Caco-2 (cell line): ENCODE data around the gene RAPGEF3. TPM values are rescaled to one million over a fixed set of nuclear protein-coding genes. Genes with fewer than 3 reads are reported as not detected.

Experiments
- BruUV-seq: library from RNA; stranded (reverse); fragments of 400-500 nt; replicated peaks from 2 replicates; lab custom pipeline; 2021; lab: Mats Ljungman, UMichigan
- CTCF ChIA-PET: fragments of 300-600 bp; sonication (Branson Sonifier 250); formaldehyde crosslinking; loops from one replicate; lab custom pipeline; 2022; ENCODE audit warnings: antibody characterized with exemption; lab: Charles Lee
- POLR2A ChIA-PET: fragments of 300-600 bp; sonication (Branson Sonifier 250); formaldehyde crosslinking; loops from one replicate; lab custom pipeline; 2022; ENCODE audit warnings: antibody characterized with exemption; lab: Charles Lee
- DNase-seq, 2 experiments: peaks; one replicate each; pipeline versions ENCODE4 v3.0.0 to v3.0.0-alpha.2; 2020 to 2022
- H3K27me3 ChIP-seq: replicated peaks from 2 replicates; pipeline ENCODE4 v1.6.0; 2011; ENCODE audit warnings: low read length; ENCODE audit not compliant: control insufficient read depth, insufficient read depth
- H3K36me3 ChIP-seq: 2 replicates; pipeline ENCODE4 v1.5.1; 2011; ENCODE audit warnings: low read length; ENCODE audit not compliant: control insufficient read depth, insufficient read depth
- H3K4me1 ChIP-seq: fragments of 250-450 bp; sonication (Bioruptor Pico); 2 replicates; pipeline ENCODE4 v1.5.1; 2020; ENCODE audit warnings: mild to moderate bottlenecking
- H3K4me3 ChIP-seq: 2 replicates; pipeline ENCODE4 v1.5.1; 2011; ENCODE audit warnings: low read depth, mild to moderate bottlenecking, control low read depth, low read length
- H3K9me3 ChIP-seq: fragments of 250-450 bp; sonication (Bioruptor Pico); 2 replicates; pipeline ENCODE4 v1.5.1; 2020; ENCODE audit warnings: mild to moderate bottlenecking, moderate library complexity
- H3K27ac Mint-ChIP-seq: one replicate; pipeline ENCODE4 v1.8.0; 2022; ENCODE audit warnings: mixed read lengths; ENCODE audit not compliant: unreplicated experiment
- H3K27me3 Mint-ChIP-seq: one replicate; pipeline ENCODE4 v1.8.0; 2022; ENCODE audit warnings: mixed read lengths; ENCODE audit not compliant: insufficient read depth, unreplicated experiment
- H3K36me3 Mint-ChIP-seq: one replicate; pipeline ENCODE4 v1.8.0; 2022; ENCODE audit warnings: mild to moderate bottlenecking, mixed read lengths; ENCODE audit not compliant: insufficient read depth, unreplicated experiment
- H3K4me1 Mint-ChIP-seq: one replicate; pipeline ENCODE4 v1.8.0; 2022; ENCODE audit warnings: low read depth, mixed read lengths; ENCODE audit not compliant: unreplicated experiment
- H3K4me3 Mint-ChIP-seq: one replicate; pipeline ENCODE4 v1.8.0; 2022; ENCODE audit warnings: mild to moderate bottlenecking, moderate library complexity, mixed read lengths; ENCODE audit not compliant: unreplicated experiment
- H3K9me3 Mint-ChIP-seq: one replicate; pipeline ENCODE4 v1.8.0; 2022; ENCODE audit warnings: mixed read lengths; ENCODE audit not compliant: unreplicated experiment
- intact Hi-C: fragments of 100-400 bp; cut with micrococcal nuclease; formaldehyde crosslinking; loops from one replicate; pipeline ENCODE4 v1.10.0; 2022; ENCODE audit not compliant: unreplicated experiment
- total RNA-seq: library from RNA; stranded (reverse); gene quantifications from 2 replicates; pipeline ENCODE4 v1.2.3, GENCODE V29; 2022
- TF ChIP-seq, protein P1 (sequence below), 2 experiments: fragments of 200-600 bp in 1 of 2; IDR thresholded peaks; 1 replicate in 1 of 2; 2 replicates in 1 of 2; pipeline versions ENCODE4 v1.5.1 to v1.8.0; 2011 to 2022; ENCODE audit warnings: antibody characterized with exemption in 1 of 2, control low read depth in 1 of 2, inconsistent platforms in 1 of 2, low read depth in 1 of 2, low read length in 1 of 2, mild to moderate bottlenecking in 1 of 2, moderate library complexity in 1 of 2; ENCODE audit not compliant: insufficient read depth in 1 of 2, severe bottlenecking in 1 of 2, unreplicated experiment in 1 of 2

Gene RAPGEF3
- total RNA-seq, 1 experiment from 2014 or later, result 1.2 TPM

DNA sequence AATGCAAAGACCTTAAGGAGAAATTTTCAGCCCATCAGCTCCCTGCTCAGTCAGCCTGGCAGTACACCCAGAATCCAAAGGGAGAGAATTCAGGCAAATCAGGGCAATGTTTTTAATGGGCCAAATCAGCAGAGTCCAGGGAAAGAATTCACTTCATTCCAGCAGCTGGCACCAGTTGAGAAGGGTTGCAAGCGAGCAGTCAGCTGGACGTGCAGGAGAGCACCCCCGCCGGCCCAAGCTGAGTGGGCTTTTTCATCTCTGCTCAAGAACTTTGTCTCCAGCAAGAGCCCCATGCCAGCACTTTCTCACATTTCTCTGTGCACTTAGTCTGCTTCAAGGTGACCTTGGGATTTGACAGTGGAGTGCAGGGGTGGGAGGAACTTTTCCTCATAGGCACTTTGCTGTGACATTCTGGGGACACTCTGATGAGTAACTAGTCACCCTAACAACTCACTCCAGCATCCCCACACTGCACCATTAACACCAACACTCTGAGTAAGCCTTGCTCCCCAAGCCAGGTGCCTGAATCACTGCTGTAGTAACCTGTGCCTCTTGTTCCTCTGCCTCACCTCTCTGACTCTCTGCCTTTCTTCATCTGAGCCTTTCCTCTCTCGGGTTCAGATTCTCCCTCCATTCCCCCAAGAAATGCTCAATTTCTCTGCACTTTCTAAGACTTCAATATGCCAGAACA is 35.6 kb downstream of the RAPGEF3 start:
- Mint-ChIP-seq H3K4me3 (no peak overlapping the region), H3K27me3 (no peaks in the 10 kb centered on the region), H3K27ac (no peak overlapping the region), H3K4me1 (peaks cover 16% of the 10 kb centered on the region), H3K36me3 (no peaks in the 10 kb centered on the region), H3K9me3 (no peaks in the 10 kb centered on the region)
- TF ChIP-seq, protein P1, sequence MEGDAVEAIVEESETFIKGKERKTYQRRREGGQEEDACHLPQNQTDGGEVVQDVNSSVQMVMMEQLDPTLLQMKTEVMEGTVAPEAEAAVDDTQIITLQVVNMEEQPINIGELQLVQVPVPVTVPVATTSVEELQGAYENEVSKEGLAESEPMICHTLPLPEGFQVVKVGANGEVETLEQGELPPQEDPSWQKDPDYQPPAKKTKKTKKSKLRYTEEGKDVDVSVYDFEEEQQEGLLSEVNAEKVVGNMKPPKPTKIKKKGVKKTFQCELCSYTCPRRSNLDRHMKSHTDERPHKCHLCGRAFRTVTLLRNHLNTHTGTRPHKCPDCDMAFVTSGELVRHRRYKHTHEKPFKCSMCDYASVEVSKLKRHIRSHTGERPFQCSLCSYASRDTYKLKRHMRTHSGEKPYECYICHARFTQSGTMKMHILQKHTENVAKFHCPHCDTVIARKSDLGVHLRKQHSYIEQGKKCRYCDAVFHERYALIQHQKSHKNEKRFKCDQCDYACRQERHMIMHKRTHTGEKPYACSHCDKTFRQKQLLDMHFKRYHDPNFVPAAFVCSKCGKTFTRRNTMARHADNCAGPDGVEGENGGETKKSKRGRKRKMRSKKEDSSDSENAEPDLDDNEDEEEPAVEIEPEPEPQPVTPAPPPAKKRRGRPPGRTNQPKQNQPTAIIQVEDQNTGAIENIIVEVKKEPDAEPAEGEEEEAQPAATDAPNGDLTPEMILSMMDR (IDR thresholded peaks at IDR 0.05; ENCODE audit: insufficient read depth in 1 of 2, low read depth in 1 of 2, low read length in 1 of 2, severe bottlenecking in 1 of 2, unreplicated experiment in 1 of 2), result no peak
- no peaks in the 10 kb centered on the region for H3K27me3 ChIP-seq
- BruUV-seq, result no TSS peak
- no peak overlapping the region for H3K4me3 ChIP-seq
- no peaks in the 10 kb centered on the region for H3K36me3 ChIP-seq
- H3K4me1 ChIP-seq, result peaks cover 17% of the 10 kb centered on the region
- DNase-seq, result no peak
- no peaks in the 10 kb centered on the region for H3K9me3 ChIP-seq
- POLR2A ChIA-PET, result no interaction called here
- CTCF ChIA-PET, result interaction anchor here (0.8 to 1.5 kb wide), 2 partner anchors 19 to 54 kb away, joined by 3 to 5 read pairs; no protein-coding TSS in a partner anchor
- intact Hi-C loops, result no loop called here

DNA sequence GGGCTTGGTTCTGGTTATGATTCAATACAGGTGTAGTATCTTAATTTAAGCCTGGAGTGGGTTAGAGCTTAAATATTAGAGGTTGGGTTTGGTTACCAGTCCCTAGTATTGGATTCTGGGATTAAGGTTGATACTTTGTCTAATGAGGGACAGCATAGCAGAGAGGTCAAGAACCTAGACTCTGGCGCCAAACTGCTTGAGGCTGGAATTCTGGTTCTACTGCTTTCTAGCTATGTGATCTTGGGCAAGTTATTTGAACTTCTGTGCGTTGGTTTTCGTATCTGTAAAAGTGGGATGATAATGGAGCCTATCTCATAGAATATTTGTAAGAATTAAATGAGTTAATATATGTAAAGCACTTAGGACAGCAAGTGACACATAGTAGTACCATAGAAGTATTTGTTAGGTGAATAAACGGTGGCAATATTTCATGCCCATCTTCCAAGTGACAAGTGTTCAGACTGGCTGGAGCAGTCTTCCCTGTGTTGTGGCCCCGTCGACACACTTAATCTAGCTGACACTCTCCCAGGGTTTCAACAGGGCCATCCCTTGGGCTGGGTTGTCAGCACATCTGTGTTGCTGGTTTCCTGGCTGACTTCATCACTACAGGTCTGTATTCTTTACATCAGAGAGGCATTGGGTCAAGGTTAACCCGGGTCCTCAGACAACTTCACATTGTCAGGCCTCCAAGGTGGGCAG is 36.4 kb downstream of the RAPGEF3 start:
- H3K4me3 Mint-ChIP-seq, result no peak overlapping the region
- H3K4me3 ChIP-seq, result no peak overlapping the region
- CTCF ChIA-PET, result interaction anchor here (0.6 to 1.5 kb wide), 5 partner anchors 17 to 127 kb away, joined by 3 to 7 read pairs (median 4); partner anchors contain the start of gene RPAP3

DNA sequence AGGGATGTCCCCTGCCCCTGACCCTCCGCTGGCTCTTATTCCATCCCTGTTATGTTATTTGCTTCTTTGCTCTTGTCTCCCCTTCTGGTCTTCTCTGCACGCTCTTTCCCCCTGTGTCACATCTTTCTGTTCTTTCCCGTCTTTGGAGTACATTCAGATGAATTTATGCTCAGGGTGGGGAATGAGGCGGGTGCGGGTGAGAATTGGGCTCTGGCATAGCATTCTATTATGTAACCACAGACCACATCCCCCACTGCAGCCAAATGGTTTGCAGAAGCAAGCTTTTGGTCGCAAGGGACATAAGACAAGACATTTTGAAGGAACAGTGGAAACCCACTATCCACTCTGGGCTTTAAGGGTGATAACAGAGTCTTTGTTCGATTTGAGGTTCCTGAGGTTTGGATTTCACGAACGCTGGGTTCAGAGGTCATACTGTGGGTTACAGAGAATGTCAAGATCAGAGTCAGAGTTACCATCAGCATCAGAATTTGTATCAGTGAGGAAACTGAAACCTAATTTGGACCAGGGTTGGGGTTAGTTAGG is 37.2 kb downstream of the RAPGEF3 start:
- TF ChIP-seq, protein P1 (IDR thresholded peaks at IDR 0.05; ENCODE audit: insufficient read depth in 1 of 2, low read depth in 1 of 2, low read length in 1 of 2, severe bottlenecking in 1 of 2, unreplicated experiment in 1 of 2), result no peak
- Mint-ChIP-seq H3K4me1 (peaks cover 16% of the 10 kb centered on the region), H3K9me3 (no peaks in the 10 kb centered on the region), H3K27ac (no peak overlapping the region), H3K4me3 (no peak overlapping the region), H3K27me3 (no peaks in the 10 kb centered on the region), H3K36me3 (no peaks in the 10 kb centered on the region)
- Histone ChIP-seq H3K4me1 (peaks cover 17% of the 10 kb centered on the region), H3K27me3 (no peaks in the 10 kb centered on the region), H3K36me3 (no peaks in the 10 kb centered on the region), H3K4me3 (no peak overlapping the region), H3K9me3 (no peaks in the 10 kb centered on the region)
- ChIA-PET CTCF (interaction anchor here (0.6 to 1.5 kb wide), 4 partner anchors 45 to 126 kb away, joined by 3 to 7 read pairs (median 4); no protein-coding TSS in a partner anchor), POLR2A (no interaction called here)
- intact Hi-C loops, result no loop called here
- BruUV-seq, result no TSS peak
- no peak for DNase-seq

More for the DNA sequence above, 36.4 kb downstream of the RAPGEF3 start:
- peak; percentile 19 to 41 for DNase-seq
- Mint-ChIP-seq H3K4me1 (peaks cover 16% of the 10 kb centered on the region), H3K36me3 (no peaks in the 10 kb centered on the region), H3K27ac (no peak overlapping the region), H3K9me3 (no peaks in the 10 kb centered on the region), H3K27me3 (no peaks in the 10 kb centered on the region)
- Histone ChIP-seq H3K36me3 (no peaks in the 10 kb centered on the region), H3K4me1 (peaks cover 17% of the 10 kb centered on the region), H3K9me3 (no peaks in the 10 kb centered on the region), H3K27me3 (no peaks in the 10 kb centered on the region)
- TF ChIP-seq, protein P1 (IDR thresholded peaks at IDR 0.05; ENCODE audit: insufficient read depth in 1 of 2, low read depth in 1 of 2, low read length in 1 of 2, severe bottlenecking in 1 of 2, unreplicated experiment in 1 of 2), result no peak
- no TSS peak for BruUV-seq
- POLR2A ChIA-PET, result no interaction called here
- intact Hi-C loops, result no loop called here
